Peyer's patch (tissue), 4 donors: ENCODE data around the gene VPS4A. TPM values are rescaled to one million over a fixed set of nuclear protein-coding genes. Genes with fewer than 3 reads are reported as not detected.

Source experiments
- DNase-seq, 3 donors: peaks; one replicate each; pipeline ENCODE4 v3.0.0-alpha.2; 2017 to 2019
- H3K27ac ChIP-seq, 4 donors: fragments of 200-600 bp; sonication (generic); one replicate each; pipeline ENCODE4 v1.5.1; 2016 to 2019
- H3K27me3 ChIP-seq, 2 donors: fragments of 200-600 bp; sonication (generic); one replicate each; pipeline ENCODE4 v1.5.1; 2019
- H3K36me3 ChIP-seq, 3 donors: fragments of 200-600 bp; sonication (generic); one replicate each; pipeline ENCODE4 v1.5.1; 2016 to 2019
- H3K4me1 ChIP-seq, 4 donors: fragments of 200-600 bp; sonication (generic); one replicate each; pipeline ENCODE4 v1.5.1; 2016 to 2019
- H3K4me3 ChIP-seq, 4 donors: fragments of 200-600 bp; sonication (generic); 1 replicate in 3 of 4; 2 replicates in 1 of 4; pipeline ENCODE4 v1.5.1; 2016 to 2019; ENCODE audit warnings: mild to moderate bottlenecking in 1 of 4
- H3K9me3 ChIP-seq, 4 donors: fragments of 200-600 bp; sonication (generic); one replicate each; pipeline ENCODE4 v1.5.1; 2016 to 2019; ENCODE audit warnings: mild to moderate bottlenecking in 1 of 4
- POLR2A ChIP-seq, 2 donors: fragments of 450-650 bp; IDR thresholded peaks; one replicate each; pipeline ENCODE4 v1.5.1; 2017; ENCODE audit warnings: antibody characterized with exemption in 2 of 2, mild to moderate bottlenecking in 2 of 2, moderate library complexity in 2 of 2
- total RNA-seq, 4 donors: library from RNA; depleted of rRNA; stranded (reverse); fragments of >200 nt; gene quantifications; one replicate each; pipeline ENCODE4 v1.1.0, GENCODE V29; 2016
- TF ChIP-seq, protein P1 (sequence below), 6 experiments: fragments of 450-650 bp in 4 of 6; fragments of 200-600 bp in 2 of 6; sonication (generic) in 1 of 6; IDR thresholded peaks; one replicate each; pipeline ENCODE4 v1.5.1; 2017 to 2019; ENCODE audit warnings: antibody characterized with exemption in 6 of 6, mild to moderate bottlenecking in 3 of 6, moderate library complexity in 1 of 6

VPS4A gene
- total RNA-seq, 4 donors from 2014 or later: 37.1 to 63.1 (median 47.8) TPM

DNA sequence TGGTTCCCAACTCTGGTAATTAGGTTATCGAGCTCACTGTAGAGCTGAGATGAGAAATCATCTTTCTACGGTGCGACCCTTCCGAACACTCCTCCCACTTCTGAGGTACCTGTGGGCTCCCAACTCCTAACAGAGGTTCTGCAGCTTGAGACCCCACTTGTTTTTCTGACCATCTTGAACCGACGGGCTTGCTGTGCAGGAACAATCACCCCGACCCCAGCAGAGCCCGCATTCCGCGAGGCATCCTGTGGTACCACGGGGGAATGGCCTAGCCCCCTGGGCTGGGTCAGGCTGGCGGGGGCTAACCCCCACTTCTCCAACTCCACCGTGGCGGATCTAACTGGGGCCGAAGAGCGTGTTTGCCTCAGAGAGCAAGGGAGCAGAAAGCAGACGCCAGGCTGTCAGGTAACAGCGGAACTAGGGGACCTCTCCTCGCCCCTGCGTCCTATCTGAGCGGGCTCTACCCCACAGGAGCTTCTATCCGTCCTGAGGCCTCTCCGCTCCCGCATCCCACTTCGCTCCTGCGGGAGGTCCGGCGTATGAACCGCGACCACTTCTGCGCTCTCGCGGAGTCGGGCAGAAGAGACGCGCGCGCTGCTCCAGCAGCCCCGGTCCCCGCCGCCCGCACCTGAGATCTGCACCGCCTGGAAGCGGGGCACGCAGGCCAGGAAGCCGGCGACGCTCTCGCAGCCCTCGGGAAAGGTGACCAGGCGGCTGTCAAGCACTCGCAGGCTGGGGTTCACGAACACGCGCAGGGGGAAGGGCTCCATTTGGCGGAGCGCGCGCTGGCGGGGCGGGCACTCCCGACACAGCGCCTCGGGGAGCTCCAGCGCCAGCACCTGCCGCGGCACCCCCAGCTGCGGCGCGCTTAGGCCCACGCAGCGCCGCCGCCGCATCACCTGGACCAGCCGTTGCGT, 18.5 kb downstream of the VPS4A start:
- Histone ChIP-seq H3K27me3 (no peaks in the 10 kb centered on the region), H3K9me3 (no peaks in the 10 kb centered on the region), H3K4me3 (peak overlapping the region; percentile 83 to 99 (median 93)), H3K27ac (peak overlapping the region; percentile 90 to 95 (median 92)), H3K4me1 (peaks cover 0 to 47% (median 15%) of the 10 kb centered on the region in 4 donors), H3K36me3 (peaks cover 0 to 40% (median 0%) of the 10 kb centered on the region in 3 donors)
- TF ChIP-seq POLR2A (IDR thresholded peaks at IDR 0.05): no peak
- TF ChIP-seq, protein P1, sequence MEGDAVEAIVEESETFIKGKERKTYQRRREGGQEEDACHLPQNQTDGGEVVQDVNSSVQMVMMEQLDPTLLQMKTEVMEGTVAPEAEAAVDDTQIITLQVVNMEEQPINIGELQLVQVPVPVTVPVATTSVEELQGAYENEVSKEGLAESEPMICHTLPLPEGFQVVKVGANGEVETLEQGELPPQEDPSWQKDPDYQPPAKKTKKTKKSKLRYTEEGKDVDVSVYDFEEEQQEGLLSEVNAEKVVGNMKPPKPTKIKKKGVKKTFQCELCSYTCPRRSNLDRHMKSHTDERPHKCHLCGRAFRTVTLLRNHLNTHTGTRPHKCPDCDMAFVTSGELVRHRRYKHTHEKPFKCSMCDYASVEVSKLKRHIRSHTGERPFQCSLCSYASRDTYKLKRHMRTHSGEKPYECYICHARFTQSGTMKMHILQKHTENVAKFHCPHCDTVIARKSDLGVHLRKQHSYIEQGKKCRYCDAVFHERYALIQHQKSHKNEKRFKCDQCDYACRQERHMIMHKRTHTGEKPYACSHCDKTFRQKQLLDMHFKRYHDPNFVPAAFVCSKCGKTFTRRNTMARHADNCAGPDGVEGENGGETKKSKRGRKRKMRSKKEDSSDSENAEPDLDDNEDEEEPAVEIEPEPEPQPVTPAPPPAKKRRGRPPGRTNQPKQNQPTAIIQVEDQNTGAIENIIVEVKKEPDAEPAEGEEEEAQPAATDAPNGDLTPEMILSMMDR (IDR thresholded peaks at IDR 0.05): no peak
- DNase-seq: peak in 1 of 3 donors; percentile 47

DNA sequence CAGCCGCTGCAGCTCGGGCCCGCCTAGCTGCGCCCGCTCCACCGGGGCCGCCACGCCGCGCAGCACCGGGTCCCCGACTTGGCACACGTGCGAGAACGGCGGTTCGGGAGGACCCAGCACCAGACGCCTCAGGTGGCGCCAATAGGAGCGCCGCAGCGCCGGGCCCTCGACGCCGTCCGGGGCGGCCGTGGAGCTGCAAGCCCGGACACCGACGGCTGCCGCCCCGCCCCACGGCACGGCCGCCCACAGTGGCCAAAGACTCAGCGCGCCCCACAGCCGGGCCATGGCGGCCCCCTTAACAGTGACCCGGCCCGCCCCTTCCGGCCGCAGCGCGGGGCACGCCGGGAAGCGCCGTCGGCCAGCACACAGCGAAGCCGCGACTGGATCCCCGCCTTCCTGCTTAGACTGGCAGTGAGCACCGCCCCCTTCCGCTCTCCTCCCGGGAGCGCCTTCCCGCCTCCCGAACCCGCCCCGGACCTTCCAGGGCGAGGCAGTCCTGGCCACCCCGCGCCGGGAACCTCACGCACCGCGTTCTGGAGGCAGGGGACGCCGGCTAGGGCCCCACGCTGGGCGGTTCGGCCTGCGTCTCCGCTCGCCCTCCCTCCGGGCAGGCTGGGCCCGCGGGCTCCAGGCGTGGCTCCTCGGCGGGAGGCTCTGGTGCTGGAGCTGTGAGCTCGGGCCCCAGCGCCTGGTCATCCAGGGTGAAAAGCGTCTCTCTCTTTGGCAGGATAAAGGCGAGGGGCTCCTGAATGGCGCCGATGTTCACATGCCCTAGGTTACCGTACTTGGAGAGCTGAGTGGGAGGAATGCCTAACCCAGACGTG, 19.3 kb downstream of the VPS4A start, which contains the start of gene PDF:
PDF (minus strand) TSS at position 303 of the 824 bp plus-strand sequence; CDS start at position 285, 18 bp downstream.
- peak; percentile 83 to 85 for TF ChIP-seq POLR2A (IDR thresholded peaks at IDR 0.05)
- TF ChIP-seq, protein P1 (IDR thresholded peaks at IDR 0.05): peak in 2 of 6 experiments; percentile 7 to 13
- Histone ChIP-seq H3K4me1 (peaks cover 0 to 43% (median 15%) of the 10 kb centered on the region in 4 donors), H3K36me3 (peaks cover 0 to 40% (median 0%) of the 10 kb centered on the region in 3 donors)

DNA sequence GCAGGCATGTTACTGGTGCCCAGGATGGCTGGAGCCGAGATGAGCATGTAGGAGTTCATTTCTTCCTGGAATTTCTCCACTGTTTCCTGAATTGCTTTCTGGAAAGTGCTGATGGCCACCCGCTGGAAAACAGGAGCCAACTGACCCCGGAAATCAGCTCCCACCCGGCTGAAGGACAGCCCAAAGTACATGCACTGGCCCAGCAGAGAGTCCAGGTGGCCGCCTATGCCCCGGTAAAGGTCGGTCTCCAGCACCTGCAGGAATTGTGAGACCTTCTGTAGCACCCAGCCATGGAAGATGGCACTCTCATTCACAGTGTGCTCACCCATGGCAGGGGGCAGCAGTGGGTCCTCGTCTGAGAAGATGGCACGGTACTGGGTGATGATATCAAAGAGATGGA, 23.5 kb downstream of the VPS4A start:
- Histone ChIP-seq H3K9me3 (no peaks in the 10 kb centered on the region), H3K27ac (no peak overlapping the region), H3K27me3 (no peaks in the 10 kb centered on the region), H3K4me3 (no peak overlapping the region), H3K4me1 (peaks cover 0 to 14% (median 8%) of the 10 kb centered on the region in 4 donors), H3K36me3 (peaks cover 0 to 52% (median 0%) of the 10 kb centered on the region in 3 donors)
- no peak for TF ChIP-seq POLR2A (IDR thresholded peaks at IDR 0.05)
- TF ChIP-seq, protein P1 (IDR thresholded peaks at IDR 0.05): no peak
- DNase-seq: no peak

More for the DNA sequence above, 19.3 kb downstream of the VPS4A start, which contains the start of gene PDF:
- Histone ChIP-seq H3K27ac (peak within 1 kb of the TSS; percentile 90 to 95 (median 92)), H3K9me3 (no peaks in the 10 kb centered on the region), H3K27me3 (no peaks in the 10 kb centered on the region), H3K4me3 (peak within 1 kb of the TSS; percentile 83 to 99 (median 93))
- peak; percentile 93 to 97 (median 97) for DNase-seq

DNA sequence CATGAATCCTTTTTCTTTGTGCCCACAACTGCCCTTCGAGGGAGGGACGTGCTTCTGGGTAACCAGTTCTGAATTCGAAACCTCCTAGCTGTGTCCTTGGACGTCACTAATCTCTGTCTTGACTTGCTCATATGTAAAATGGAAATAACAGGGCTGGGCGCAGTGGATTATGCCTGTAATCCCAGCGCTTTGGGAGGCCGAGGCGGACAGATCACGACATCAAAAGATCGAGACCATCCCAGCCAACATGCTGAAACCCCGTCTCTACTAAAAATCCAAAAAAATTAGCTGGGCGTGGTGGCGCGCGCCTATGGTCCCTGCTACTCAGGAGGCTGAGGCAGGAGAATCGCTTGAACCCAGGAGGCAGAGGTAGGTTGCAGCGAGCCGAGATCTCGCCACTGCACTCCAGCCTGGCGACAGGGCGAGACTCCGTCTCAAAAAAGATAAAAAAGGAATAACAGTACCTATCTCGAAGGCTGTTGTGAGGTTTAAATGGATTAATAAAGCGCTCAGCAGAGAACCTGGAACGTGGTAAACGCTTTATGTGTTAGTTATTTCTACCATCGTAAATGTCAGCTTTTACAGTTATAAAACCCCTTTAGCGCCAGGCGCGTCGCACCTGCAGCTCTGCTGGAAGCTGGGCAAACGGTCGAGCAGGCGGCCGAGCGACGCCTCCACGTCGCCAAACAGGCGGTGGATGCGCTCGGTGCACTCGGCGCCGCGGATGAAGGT, 27.6 kb downstream of the VPS4A start:
- peaks cover 0 to 51% (median 0%) of the 10 kb centered on the region in 3 donors for H3K36me3 ChIP-seq
- peaks cover 6 to 37% (median 12%) of the 10 kb centered on the region in 4 donors for H3K4me1 ChIP-seq
- no peaks in the 10 kb centered on the region for H3K27me3 ChIP-seq
- TF ChIP-seq POLR2A (IDR thresholded peaks at IDR 0.05): no peak
- TF ChIP-seq, protein P1 (IDR thresholded peaks at IDR 0.05): no peak
- DNase-seq: no peak
- peak overlapping the region; percentile 78 to 93 (median 85) for H3K4me3 ChIP-seq
- peak overlapping the region; percentile 84 to 97 (median 92) for H3K27ac ChIP-seq
- no peaks in the 10 kb centered on the region for H3K9me3 ChIP-seq
